Muscle layer of duodenum (tissue), 2 donors: Measurements from ENCODE around the gene OR4D9.
A peak's percentile ranks its signal among the peaks of the same experiment; 100 is the strongest.
"Not testable (repeated sequence)": the region's sequence is repeated elsewhere in the genome, so short reads cannot be mapped to it uniquely, and the experiment has no call there.

Experiments used
- H3K27ac ChIP-seq: one replicate; pipeline ENCODE4 v1.7.0; 2013; ENCODE audit warnings: mild to moderate bottlenecking, low read length
- H3K27me3 ChIP-seq: one replicate; pipeline ENCODE4 v1.7.0; 2013; ENCODE audit warnings: low read depth, mild to moderate bottlenecking, control low read depth, low read length
- H3K36me3 ChIP-seq, 2 donors: one replicate each; pipeline ENCODE4 v1.7.0; 2013; ENCODE audit warnings: low read length in 2 of 2, control low read depth in 1 of 2, mild to moderate bottlenecking in 1 of 2; ENCODE audit not compliant: insufficient read depth in 2 of 2, control insufficient read depth in 1 of 2
- H3K4me1 ChIP-seq, 2 donors: one replicate each; pipeline ENCODE4 v1.7.0; 2013; ENCODE audit warnings: low read length in 2 of 2, mild to moderate bottlenecking in 2 of 2, control low read depth in 1 of 2, moderate library complexity in 1 of 2; ENCODE audit not compliant: insufficient read depth in 2 of 2, control insufficient read depth in 1 of 2
- H3K4me3 ChIP-seq, 2 donors: one replicate each; pipeline ENCODE4 v1.7.0; 2013; ENCODE audit warnings: low read length in 2 of 2, low read depth in 1 of 2, mild to moderate bottlenecking in 1 of 2
- H3K9me3 ChIP-seq, 2 donors: one replicate each; pipeline ENCODE4 v1.7.0; 2013; ENCODE audit warnings: low read length in 2 of 2, control low read depth in 1 of 2, mild to moderate bottlenecking in 1 of 2; ENCODE audit not compliant: control insufficient read depth in 1 of 2
- donor health status: healthy.

Gene OR4D9

GRCh38 chr11:59528711-59529110 lies 17.4 kb downstream of the OR4D9 start:
- Histone ChIP-seq H3K9me3 (no peaks in the 10 kb centered on the region), H3K27me3 (no peaks in the 10 kb centered on the region), H3K36me3 (no peaks in the 10 kb centered on the region), H3K4me3 (no peak overlapping the region), H3K4me1 (no peaks in the 10 kb centered on the region), H3K27ac (no peak overlapping the region)

- no peak overlapping the region for H3K27ac ChIP-seq
- no peaks in the 10 kb centered on the region for H3K9me3 ChIP-seq
- H3K36me3 ChIP-seq = no peaks in the 10 kb centered on the region
- H3K4me1 ChIP-seq = peaks cover 0 to under 1% of the 10 kb centered on the region in 2 donors
- H3K27me3 ChIP-seq = no peaks in the 10 kb centered on the region
- H3K4me3 ChIP-seq = no peak overlapping the region
Observed at GRCh38 chr11:59532620-59533019, 21.3 kb downstream of the OR4D9 start.

GRCh38 chr11:59534676-59535075 lies 23.3 kb downstream of the OR4D9 start:
- Histone ChIP-seq H3K9me3 (no peaks in the 10 kb centered on the region), H3K27ac (no peak overlapping the region), H3K36me3 (no peaks in the 10 kb centered on the region), H3K4me3 (no peak overlapping the region), H3K27me3 (no peaks in the 10 kb centered on the region), H3K4me1 (peaks cover 3 to 4% of the 10 kb centered on the region in 2 donors)

- Histone ChIP-seq H3K27ac (no peak overlapping the region), H3K27me3 (no peaks in the 10 kb centered on the region), H3K4me3 (no peak overlapping the region), H3K36me3 (no peaks in the 10 kb centered on the region), H3K4me1 (peaks cover 3 to 4% of the 10 kb centered on the region in 2 donors), H3K9me3 (no peaks in the 10 kb centered on the region)
Observed at GRCh38 chr11:59542142-59542810, 30.9 kb downstream of the OR4D9 start.

GRCh38 chr11:59543713-59544112 lies 32.4 kb downstream of the OR4D9 start:
- H3K9me3 ChIP-seq, H3K4me3 ChIP-seq, H3K36me3 ChIP-seq, H3K27me3 ChIP-seq, H3K27ac ChIP-seq, H3K4me1 ChIP-seq: not testable (repeated sequence)

GRCh38 chr11:59544869-59545178 lies 33.5 kb downstream of the OR4D9 start:
- Histone ChIP-seq H3K9me3 (no peaks in the 10 kb centered on the region), H3K36me3 (no peaks in the 10 kb centered on the region), H3K4me3 (no peak overlapping the region), H3K27me3 (no peaks in the 10 kb centered on the region), H3K4me1 (no peaks in the 10 kb centered on the region), H3K27ac (no peak overlapping the region)

GRCh38 chr11:59545179-59546020 lies 34.1 kb downstream of the OR4D9 start:
- no peaks in the 10 kb centered on the region for H3K27me3 ChIP-seq
- H3K27ac ChIP-seq = no peak overlapping the region

GRCh38 chr11:59547605-59548308 lies 36.4 kb downstream of the OR4D9 start:
- H3K27ac ChIP-seq, H3K36me3 ChIP-seq, H3K4me1 ChIP-seq, H3K4me3 ChIP-seq, H3K9me3 ChIP-seq, H3K27me3 ChIP-seq: not testable (repeated sequence)

More at GRCh38 chr11:59545179-59546020, 34.1 kb downstream of the OR4D9 start:
- Histone ChIP-seq H3K36me3 (no peaks in the 10 kb centered on the region), H3K4me3 (no peak overlapping the region), H3K4me1 (no peaks in the 10 kb centered on the region), H3K9me3 (no peaks in the 10 kb centered on the region)

- H3K27ac ChIP-seq = no peak overlapping the region
- no peaks in the 10 kb centered on the region for H3K27me3 ChIP-seq
- H3K36me3 ChIP-seq = no peaks in the 10 kb centered on the region
- no peak overlapping the region for H3K4me3 ChIP-seq
- H3K9me3 ChIP-seq = no peaks in the 10 kb centered on the region
- no peaks in the 10 kb centered on the region for H3K4me1 ChIP-seq
Observed at GRCh38 chr11:59548309-59548656, 36.9 kb downstream of the OR4D9 start.

GRCh38 chr11:59550368-59550841 lies 39.1 kb downstream of the OR4D9 start:
- Histone ChIP-seq H3K27ac (peak overlapping the region; percentile 89), H3K4me3 (peak overlapping the region; percentile 63 to 79), H3K9me3 (no peaks in the 10 kb centered on the region), H3K4me1 (no peaks in the 10 kb centered on the region), H3K36me3 (no peaks in the 10 kb centered on the region), H3K27me3 (no peaks in the 10 kb centered on the region)

- H3K9me3 ChIP-seq = no peaks in the 10 kb centered on the region
- H3K27ac ChIP-seq = peak overlapping the region; percentile 89
Observed at GRCh38 chr11:59550842-59551658, 39.7 kb downstream of the OR4D9 start.

More at GRCh38 chr11:59550842-59551658, 39.7 kb downstream of the OR4D9 start:
- Histone ChIP-seq H3K36me3 (no peaks in the 10 kb centered on the region), H3K27me3 (no peaks in the 10 kb centered on the region), H3K4me3 (peak overlapping the region; percentile 63 to 79), H3K4me1 (no peaks in the 10 kb centered on the region)
